ENCODE results near the gene MB21D2. TPM values are rescaled to one million over a fixed set of nuclear protein-coding genes. Genes with fewer than 3 reads are reported as not detected.

Gene MB21D2
- total RNA-seq, 4 donors from 2014 or later, result 1.5 to 3.8 (median 2.7) TPM

DNA sequence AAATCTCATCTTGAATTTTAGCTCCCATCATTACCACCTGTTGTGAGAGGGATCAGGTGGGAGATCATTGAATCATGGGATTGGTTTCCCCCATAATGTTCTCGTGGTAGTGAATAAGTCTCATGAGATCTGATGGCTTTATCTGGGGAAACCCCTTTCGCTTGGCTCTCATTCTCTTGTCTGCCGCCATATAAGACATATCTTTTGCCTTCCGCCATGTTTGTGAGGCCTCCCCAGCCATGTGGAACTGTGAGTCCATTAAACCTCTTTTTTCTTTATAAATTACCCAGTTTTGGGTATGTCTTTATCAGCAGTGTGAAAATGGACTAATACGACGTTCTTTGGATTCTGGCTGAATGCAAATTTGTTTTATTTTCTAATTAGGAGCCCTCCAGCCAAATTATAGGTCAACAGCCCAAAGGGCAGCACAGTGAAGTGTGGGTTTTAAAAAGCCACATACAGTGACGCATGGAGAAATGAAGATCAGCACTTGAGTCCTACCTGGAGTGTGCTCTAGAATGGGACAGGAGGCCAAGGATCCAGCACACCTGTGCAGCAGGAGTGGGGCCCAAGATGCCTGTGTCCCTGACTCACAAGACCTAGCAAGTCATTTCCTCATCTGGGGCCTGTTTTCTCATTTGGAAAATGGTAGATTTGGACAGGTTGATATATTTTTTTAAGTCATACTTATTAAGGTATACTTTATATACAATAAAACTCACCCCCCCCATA, 89.6 kb downstream of the MB21D2 start:
- in situ Hi-C loops (cut with MboI; ENCODE audit: low sequenced_read_pairs in 4 of 4), result loop anchor here in 1 of 4 donors (10.0 kb wide), 1 partner anchor 97 kb away; no protein-coding TSS in a partner anchor
- no peak for DNase-seq
- intact Hi-C loops (cut with DNase I; ENCODE audit: low total_unique reads), result loop anchor here (2.0 to 5.0 kb wide), 2 partner anchors 39 to 413 kb away; partner anchors contain the start of gene PLAAT1
- TF ChIP-seq, protein P1, sequence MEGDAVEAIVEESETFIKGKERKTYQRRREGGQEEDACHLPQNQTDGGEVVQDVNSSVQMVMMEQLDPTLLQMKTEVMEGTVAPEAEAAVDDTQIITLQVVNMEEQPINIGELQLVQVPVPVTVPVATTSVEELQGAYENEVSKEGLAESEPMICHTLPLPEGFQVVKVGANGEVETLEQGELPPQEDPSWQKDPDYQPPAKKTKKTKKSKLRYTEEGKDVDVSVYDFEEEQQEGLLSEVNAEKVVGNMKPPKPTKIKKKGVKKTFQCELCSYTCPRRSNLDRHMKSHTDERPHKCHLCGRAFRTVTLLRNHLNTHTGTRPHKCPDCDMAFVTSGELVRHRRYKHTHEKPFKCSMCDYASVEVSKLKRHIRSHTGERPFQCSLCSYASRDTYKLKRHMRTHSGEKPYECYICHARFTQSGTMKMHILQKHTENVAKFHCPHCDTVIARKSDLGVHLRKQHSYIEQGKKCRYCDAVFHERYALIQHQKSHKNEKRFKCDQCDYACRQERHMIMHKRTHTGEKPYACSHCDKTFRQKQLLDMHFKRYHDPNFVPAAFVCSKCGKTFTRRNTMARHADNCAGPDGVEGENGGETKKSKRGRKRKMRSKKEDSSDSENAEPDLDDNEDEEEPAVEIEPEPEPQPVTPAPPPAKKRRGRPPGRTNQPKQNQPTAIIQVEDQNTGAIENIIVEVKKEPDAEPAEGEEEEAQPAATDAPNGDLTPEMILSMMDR (IDR thresholded peaks at IDR 0.05 in 4 of 5, conservative IDR thresholded peaks at IDR 0.05 in 1 of 5), result no peak
- TF ChIP-seq POLR2A (IDR thresholded peaks at IDR 0.05), result no peak
- H3K4me1 ChIP-seq, result peaks cover 37 to 39% of the 10 kb centered on the region in 2 donors
- no peaks in the 10 kb centered on the region for H3K9me3 ChIP-seq
- peak overlapping the region in 2 of 4 donors; percentile 51 to 75 for H3K27ac ChIP-seq
- ATAC-seq, result no peak
- no peaks in the 10 kb centered on the region for H3K36me3 ChIP-seq
- no peak overlapping the region for H3K4me3 ChIP-seq
- H3K27me3 ChIP-seq, result no peaks in the 10 kb centered on the region

DNA sequence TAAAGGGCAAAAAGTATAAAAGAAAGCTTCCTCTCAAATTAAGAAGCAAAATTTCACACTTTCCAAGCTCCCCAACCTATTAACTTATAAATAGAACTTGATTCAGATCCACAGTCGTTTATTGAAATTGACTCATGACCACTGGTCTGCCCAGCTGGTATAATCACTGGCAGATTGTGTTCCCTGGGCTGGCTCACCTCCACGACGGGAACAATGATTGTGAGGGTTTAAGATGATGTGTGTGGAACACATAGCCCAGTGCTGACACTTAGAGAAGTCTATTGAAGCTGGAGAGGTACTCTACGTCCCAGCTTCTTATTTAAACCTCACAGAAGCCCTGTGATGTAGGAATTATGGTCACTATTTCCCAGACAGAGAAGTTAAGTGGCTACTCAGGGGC, 90.4 kb downstream of the MB21D2 start:
- intact Hi-C loops (cut with DNase I; ENCODE audit: low total_unique reads), result loop anchor here (2.0 to 5.0 kb wide), 2 partner anchors 40 to 414 kb away; partner anchors contain the start of gene PLAAT1
- in situ Hi-C loops (cut with MboI; ENCODE audit: low sequenced_read_pairs in 4 of 4), result loop anchor here in 1 of 4 donors (10.0 kb wide), 1 partner anchor 98 kb away; no protein-coding TSS in a partner anchor

DNA sequence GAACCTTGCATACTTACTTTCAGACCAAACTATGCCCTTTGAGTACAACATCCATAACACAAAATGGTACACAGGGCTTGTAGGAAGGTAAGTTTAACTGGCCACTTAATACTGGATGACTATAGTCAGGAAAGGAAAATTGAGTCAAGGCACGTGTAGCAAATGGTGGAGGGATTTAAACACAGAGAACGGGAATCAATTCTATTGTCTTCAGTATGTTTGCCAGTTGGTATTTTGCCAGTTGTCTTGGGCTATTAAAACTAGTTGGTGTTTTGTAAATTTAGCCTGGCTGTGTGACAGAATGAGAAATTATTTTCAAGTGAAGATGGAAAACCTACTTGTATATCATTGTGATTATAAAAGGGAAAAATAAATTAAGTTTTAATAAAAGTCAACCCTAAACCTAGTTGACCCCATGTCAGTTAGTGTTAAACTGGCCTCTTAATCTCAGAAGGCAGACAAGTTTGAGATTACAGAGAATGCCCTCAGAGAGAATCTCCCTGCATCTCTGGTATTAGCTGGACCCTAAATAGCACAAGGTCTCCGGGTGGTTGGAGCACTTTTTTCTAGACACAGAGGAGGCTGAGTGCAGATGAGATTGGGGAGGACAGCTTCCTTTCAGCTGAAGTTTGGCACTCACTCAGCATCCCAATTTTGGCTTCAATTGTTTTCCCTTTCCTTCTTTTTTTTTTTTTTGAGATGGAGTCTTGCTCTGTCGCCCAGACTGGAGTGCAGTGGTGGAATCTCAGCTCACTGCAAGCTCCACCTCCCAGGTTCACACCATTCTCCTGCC, 91.2 kb downstream of the MB21D2 start:
- DNase-seq (no peak), ATAC-seq (no peak)
- TF ChIP-seq POLR2A (IDR thresholded peaks at IDR 0.05), result no peak
- Histone ChIP-seq H3K27ac (peak overlapping the region in 2 of 4 donors; percentile 51 to 75), H3K4me3 (no peak overlapping the region), H3K36me3 (no peaks in the 10 kb centered on the region), H3K4me1 (peaks cover 29 to 34% of the 10 kb centered on the region in 2 donors), H3K9me3 (no peaks in the 10 kb centered on the region), H3K27me3 (no peaks in the 10 kb centered on the region)
- in situ Hi-C loops (cut with MboI; ENCODE audit: low sequenced_read_pairs in 4 of 4), result loop anchor here in 1 of 4 donors (10.0 kb wide), 1 partner anchor 98 kb away; no protein-coding TSS in a partner anchor
- intact Hi-C loops (cut with DNase I; ENCODE audit: low total_unique reads), result loop anchor here (2.0 to 5.0 kb wide), 2 partner anchors 41 to 414 kb away; partner anchors contain the start of gene PLAAT1

More for the DNA sequence above, 90.4 kb downstream of the MB21D2 start:
- H3K27me3 ChIP-seq, result no peaks in the 10 kb centered on the region
- peak; percentile 58 to 68 for DNase-seq
- H3K36me3 ChIP-seq, result no peaks in the 10 kb centered on the region
- no peaks in the 10 kb centered on the region for H3K9me3 ChIP-seq
- peak overlapping the region in 2 of 4 donors; percentile 51 to 75 for H3K27ac ChIP-seq
- TF ChIP-seq, protein P1 (IDR thresholded peaks at IDR 0.05 in 4 of 5, conservative IDR thresholded peaks at IDR 0.05 in 1 of 5), result no peak
- TF ChIP-seq POLR2A (IDR thresholded peaks at IDR 0.05), result no peak
- no peak overlapping the region for H3K4me3 ChIP-seq
- ATAC-seq, result peak; percentile 95 to 98
- H3K4me1 ChIP-seq, result peaks cover 29 to 35% of the 10 kb centered on the region in 2 donors

DNA sequence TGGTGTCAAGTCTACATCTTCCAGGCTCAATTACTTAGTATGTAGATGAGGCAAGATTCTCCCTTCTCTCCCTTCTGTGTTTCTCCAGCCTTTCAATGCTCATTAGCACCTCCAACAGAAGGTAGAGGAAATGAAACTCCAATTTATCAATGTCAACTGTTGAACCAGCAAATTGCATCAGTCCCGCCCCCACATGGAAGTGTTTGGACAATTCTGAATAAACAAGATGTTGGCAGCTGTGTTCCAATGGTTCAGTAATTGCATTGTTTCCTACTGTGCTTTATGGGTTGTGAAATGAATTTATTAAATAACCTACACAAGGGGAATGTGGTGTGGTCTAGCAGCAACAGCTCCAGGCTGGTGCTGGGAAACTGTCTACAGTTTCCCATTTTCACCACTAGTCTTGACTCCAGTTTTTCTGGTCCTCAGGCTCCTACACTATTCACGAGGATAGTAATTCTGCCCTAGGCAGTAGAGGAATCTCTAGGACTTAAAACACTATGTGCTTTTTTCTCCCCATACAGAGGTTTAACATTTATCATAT, 91.9 kb downstream of the MB21D2 start:
- no peak for TF ChIP-seq POLR2A (IDR thresholded peaks at IDR 0.05)
- TF ChIP-seq, protein P1 (IDR thresholded peaks at IDR 0.05 in 4 of 5, conservative IDR thresholded peaks at IDR 0.05 in 1 of 5), result no peak
- peaks cover 23 to 27% of the 10 kb centered on the region in 2 donors for H3K4me1 ChIP-seq
- H3K36me3 ChIP-seq, result no peaks in the 10 kb centered on the region
- intact Hi-C loops (cut with DNase I; ENCODE audit: low total_unique reads), result loop anchor here (2.0 to 5.0 kb wide), 2 partner anchors 42 to 415 kb away; partner anchors contain the start of gene PLAAT1
- in situ Hi-C loops (cut with MboI; ENCODE audit: low sequenced_read_pairs in 4 of 4), result loop anchor here in 1 of 4 donors (10.0 kb wide), 1 partner anchor 99 kb away; no protein-coding TSS in a partner anchor
- DNase-seq (no peak), ATAC-seq (no peak)
- no peak overlapping the region for H3K4me3 ChIP-seq
- H3K27ac ChIP-seq, result no peak overlapping the region
- H3K9me3 ChIP-seq, result no peaks in the 10 kb centered on the region
- H3K27me3 ChIP-seq, result no peaks in the 10 kb centered on the region

Data from gastrocnemius medialis (tissue), 4 donors.